T47D (cell line): Measurements from ENCODE around the gene TTC32.
"Not testable (repeated sequence)": the region's sequence is repeated elsewhere in the genome, so short reads cannot be mapped to it uniquely, and the experiment has no call there.

Experiments used
- DNase-seq, 2 experiments: peaks; one replicate each; pipeline versions ENCODE4 v3.0.0 to v3.0.0-alpha.2; 2011 to 2012; ENCODE audit warnings: low read depth in 1 of 2, low spot score in 1 of 2
- JUND ChIP-seq: IDR thresholded peaks from 2 replicates; pipeline ENCODE4 v1.6.1; 2012; ENCODE audit warnings: low read depth
- in situ Hi-C: cut with HindIII; loops from 2 replicates; pipeline ENCODE4 v1.10.0; 2016; ENCODE audit warnings: low sequenced_read_pairs, low pct_unique_long_range_greater_than_20kb

TTC32 gene

GRCh38 chr2:19890104-19890503 is 11.7 kb downstream of the TTC32 start:
- in situ Hi-C loops, result no loop called here
- TF ChIP-seq JUND, result no peak
- no peak for DNase-seq

GRCh38 chr2:19888831-19889230 is 13.0 kb downstream of the TTC32 start:
- no peak for DNase-seq
- in situ Hi-C loops, result no loop called here
- TF ChIP-seq JUND, result no peak

GRCh38 chr2:19887510-19887909 is 14.3 kb downstream of the TTC32 start:
- no peak for TF ChIP-seq JUND
- no peak for DNase-seq
- in situ Hi-C loops, result no loop called here

GRCh38 chr2:19886261-19886660 is 15.5 kb downstream of the TTC32 start:
- no peak for DNase-seq
- TF ChIP-seq JUND, result no peak
- in situ Hi-C loops, result no loop called here

- TF ChIP-seq JUND, result no peak
- DNase-seq, result no peak
- in situ Hi-C loops, result no loop called here
Measured at GRCh38 chr2:19885791-19886190, 16.0 kb downstream of the TTC32 start.

- no peak for DNase-seq
- in situ Hi-C loops, result no loop called here
- no peak for TF ChIP-seq JUND
Measured at GRCh38 chr2:19883971-19884720, 17.6 kb downstream of the TTC32 start.

GRCh38 chr2:19883486-19883885 is 18.3 kb downstream of the TTC32 start:
- no peak for TF ChIP-seq JUND
- no peak for DNase-seq
- in situ Hi-C loops, result no loop called here

GRCh38 chr2:19882286-19882685 is 19.5 kb downstream of the TTC32 start:
- in situ Hi-C loops, result no loop called here
- no peak for TF ChIP-seq JUND
- no peak for DNase-seq

- in situ Hi-C loops, result no loop called here
- no peak for DNase-seq
- TF ChIP-seq JUND, result no peak
Measured at GRCh38 chr2:19881908-19882265, 19.9 kb downstream of the TTC32 start.

GRCh38 chr2:19881221-19881907 is 20.4 kb downstream of the TTC32 start:
- in situ Hi-C loops, result no loop called here
- no peak for TF ChIP-seq JUND
- no peak for DNase-seq

GRCh38 chr2:19880191-19880590 is 21.6 kb downstream of the TTC32 start:
- in situ Hi-C loops, DNase-seq: not testable (repeated sequence)

GRCh38 chr2:19879120-19879519 is 22.7 kb downstream of the TTC32 start:
- TF ChIP-seq JUND, result no peak
- in situ Hi-C loops, result no loop called here
- DNase-seq, result no peak

- no peak for TF ChIP-seq JUND
- in situ Hi-C loops, result no loop called here
- no peak for DNase-seq
Measured at GRCh38 chr2:19878268-19879046, 23.3 kb downstream of the TTC32 start.
